MV-4-11 (cell line): ENCODE measurements around the gene STKLD1.
"Not testable (repeated sequence)": the region's sequence is repeated elsewhere in the genome, so short reads cannot be mapped to it uniquely, and the experiment has no call there.

Source experiments
- DNase-seq: peaks from one replicate; lab custom pipeline; 2025; lab: John Stamatoyannopoulos, UW

STKLD1 gene

DNA sequence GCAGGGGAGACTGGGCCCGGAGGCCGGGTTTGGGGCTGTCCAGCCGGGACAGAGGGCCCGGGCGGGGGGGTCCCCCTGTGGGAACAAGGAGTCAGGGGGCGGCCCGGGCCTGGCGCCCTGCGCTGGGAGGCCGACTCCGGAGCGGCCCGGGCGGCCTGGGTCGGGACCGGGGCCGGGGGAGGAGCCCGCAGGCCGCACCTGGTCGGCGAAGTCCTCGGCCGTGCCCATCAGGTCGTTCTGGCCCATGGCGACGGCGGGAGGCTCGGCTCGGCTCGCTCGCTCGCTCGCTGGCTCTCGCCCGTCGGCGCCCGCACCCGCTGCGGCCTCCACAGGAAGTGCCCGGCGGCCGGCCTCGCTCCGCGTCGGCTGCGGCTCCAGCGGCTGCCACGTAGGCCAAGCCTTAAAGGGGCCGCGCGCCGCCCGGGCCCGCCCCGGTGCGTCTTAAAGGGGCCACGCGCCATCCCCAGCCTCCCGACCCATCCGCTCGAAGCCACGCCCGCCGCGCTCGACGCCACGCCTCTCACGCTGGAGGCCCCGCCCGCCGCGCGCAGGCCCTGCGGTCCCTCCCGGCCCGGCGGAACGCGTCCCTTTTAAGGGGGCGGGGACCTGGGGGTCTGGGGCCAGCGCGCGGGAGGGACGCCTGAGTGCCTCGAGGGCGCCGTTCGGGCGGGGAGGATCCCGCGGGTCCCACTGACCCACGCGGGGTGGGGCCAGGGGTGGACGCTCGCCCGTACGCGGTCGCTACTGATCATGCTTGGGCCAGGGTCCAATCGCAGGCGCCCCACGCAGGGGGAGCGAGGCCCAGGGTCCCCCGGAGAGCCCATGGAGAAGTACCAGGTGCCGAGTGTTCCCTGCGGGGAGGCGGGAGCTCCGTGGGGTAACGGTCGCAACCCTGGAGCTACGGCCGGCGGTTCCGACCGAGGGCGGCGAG is at the start of gene STKLD1, which contains the start of gene SURF4:
Gene STKLD1 (plus strand): TSS at position 643 of the 931 bp plus-strand sequence. CDS start 108 bp downstream, at position 751.
Gene SURF4 (minus strand): TSS at position 337 of the 931 bp plus-strand sequence. CDS start 91 bp downstream, at position 246.
- peak; percentile 91 for DNase-seq

DNA sequence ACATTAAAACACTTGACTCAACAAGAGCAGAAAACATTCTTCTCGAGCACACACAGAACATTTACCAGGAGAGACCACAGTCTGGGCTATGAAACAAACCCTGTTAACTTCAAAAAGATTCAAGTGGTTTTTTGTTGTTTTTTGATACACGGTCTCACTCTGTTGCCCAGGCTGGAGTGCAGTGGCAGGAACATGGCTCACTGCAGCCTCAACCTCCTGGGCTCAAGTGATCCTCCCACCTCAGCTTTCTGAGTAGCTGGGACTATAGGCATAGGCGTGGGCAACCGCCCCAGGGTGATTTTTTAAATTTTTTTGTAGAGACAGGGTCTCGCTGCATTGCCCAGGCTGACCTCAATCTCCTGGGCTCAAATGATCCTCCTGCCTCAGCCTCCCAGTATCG is 49.1 kb upstream of the STKLD1 start:
- DNase-seq, result not testable (repeated sequence)

DNA sequence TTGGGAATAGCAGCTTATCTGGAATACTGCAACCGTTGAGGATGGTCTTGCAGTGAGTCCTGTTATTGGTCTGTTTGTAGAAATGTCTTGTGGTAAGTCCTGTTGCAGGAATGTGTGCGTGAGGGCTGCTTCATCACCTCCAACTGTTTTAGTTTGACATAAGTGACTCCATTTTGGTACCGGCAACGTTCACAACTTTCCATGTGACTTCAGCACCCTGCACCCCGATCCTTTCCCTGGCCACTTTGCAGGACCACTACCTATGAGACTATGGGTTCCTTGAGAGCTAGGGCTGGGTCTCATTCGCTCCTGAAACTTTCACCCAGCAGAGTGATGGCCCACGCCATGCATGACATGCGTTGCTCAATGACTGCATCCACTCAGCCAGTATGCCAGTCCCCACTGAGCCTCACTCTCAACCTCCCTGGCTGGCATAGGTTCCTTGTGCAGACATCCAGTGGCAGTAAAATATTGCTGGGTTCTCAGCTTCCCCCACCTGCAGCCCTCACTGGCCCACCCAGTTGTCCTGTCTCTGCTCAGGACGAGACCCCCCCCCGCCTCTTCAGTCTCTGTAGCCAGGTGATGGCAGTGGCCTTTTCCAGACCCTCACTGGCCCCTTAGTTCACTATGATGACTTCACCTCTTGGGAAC is 48.2 kb upstream of the STKLD1 start:
- DNase-seq, result no peak

DNA sequence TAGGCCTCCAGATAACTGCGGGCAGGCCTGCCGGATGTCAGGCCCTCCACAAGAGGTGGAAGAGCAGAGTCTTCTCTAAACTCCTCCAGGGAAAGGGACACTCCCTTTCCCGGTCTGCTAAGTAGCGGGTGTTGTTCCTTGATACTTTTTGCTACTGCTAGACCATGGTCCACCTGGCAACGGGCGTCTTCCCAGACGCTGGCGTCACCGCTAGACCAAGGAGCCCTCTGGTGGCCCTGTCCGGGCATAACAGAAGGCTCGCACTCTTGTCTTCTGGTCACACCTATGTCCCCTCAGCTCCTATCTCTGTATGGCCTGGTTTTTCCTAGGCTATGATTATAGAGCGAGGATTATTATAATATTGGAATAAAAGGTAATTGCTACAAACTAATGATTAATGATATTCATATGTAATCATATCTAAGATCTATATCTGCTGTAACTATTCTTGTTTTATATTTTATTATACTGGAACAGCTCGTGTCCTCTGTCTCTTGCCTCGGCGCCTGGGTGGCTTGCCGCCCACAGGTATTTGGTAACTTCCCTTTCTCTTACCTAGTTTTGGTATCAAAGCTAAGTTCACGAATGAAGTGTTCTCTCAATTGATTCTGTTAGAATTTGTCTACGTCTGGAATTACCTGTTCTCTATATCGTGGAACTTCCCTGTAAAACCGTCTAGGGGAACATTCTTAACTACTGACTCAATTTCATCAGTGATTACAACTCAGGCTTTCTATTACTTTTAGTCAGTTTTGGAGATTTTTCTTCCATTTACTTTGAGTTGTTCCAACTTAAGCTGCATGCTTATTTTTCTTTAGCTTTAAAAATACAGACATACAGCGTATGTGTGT is 46.6 kb upstream of the STKLD1 start:
- DNase-seq, result not testable (repeated sequence)

DNA sequence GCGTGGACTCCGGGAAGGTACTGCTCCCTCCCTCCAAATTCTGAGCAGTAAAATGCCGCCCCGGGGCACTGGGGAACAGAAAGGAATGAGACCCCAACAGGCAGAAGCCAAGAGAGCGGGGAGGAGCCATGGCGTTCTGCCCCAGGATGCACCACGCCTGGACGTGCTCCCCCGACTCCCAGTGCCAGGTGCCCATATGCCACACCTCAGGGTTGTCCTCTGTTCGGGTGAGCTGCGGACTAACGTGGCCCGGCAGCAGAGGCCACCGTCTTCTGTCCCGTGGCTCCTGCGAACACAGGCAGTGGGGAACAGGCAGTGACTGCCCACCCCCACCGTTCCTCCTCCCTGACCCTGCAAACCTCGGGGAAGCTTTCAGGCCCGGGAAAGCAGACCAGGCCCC is 44.9 kb upstream of the STKLD1 start:
- DNase-seq, result no peak

DNA sequence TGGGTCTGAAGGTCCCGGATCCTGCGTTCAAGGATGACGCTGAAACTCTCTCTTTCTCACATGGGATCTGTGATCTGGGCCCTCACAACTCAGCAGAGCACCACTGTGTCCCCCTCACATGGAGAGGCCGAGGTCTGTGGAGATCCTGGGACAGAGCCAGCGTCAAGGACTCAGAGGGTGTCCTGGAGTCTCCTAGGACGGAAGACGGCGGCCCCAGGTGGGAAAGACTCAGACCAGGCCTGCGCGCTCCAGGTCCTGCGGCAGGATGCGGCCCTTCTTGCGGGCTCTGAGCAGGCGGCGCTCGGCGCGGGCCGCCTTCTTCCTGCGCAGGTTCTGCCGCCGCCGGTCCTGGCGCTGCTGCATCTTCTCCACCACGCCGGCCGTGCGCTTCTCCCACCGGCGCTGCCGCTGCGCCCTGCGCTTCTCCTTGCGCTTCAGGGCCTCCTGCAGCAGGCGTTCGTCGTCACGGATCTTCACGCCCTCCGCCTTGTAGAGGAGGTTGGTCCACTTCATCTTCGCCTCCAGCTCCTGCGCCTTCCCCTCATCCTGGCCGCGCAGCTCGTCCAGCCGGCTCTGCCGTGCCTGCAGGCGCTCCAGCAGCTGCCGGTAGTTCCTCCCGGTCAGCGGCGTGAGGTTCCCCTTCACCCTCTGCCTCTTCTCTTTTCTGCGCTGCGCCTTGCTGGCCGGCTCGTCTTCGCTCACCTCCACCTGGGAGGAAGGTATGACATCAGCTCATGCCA is 44.4 kb upstream of the STKLD1 start:
- no peak for DNase-seq

DNA sequence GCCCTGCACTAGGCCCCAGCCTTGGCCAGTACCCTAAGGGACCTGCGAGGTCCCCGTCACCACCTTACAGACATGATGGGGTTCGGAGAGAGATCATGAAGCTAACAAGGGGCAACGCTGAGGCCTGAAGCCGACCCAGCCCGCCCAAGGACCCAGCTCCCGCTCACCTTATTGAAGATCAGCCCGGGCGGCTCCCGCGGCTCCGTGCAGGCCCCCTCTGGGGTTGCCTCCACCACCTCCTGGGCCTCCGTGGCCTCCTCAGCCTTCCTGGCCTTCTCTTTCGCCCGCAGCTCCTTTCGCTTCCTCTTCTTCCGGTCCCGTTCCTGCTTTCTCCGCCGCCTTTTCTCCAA is 43.8 kb upstream of the STKLD1 start:
- no peak for DNase-seq

DNA sequence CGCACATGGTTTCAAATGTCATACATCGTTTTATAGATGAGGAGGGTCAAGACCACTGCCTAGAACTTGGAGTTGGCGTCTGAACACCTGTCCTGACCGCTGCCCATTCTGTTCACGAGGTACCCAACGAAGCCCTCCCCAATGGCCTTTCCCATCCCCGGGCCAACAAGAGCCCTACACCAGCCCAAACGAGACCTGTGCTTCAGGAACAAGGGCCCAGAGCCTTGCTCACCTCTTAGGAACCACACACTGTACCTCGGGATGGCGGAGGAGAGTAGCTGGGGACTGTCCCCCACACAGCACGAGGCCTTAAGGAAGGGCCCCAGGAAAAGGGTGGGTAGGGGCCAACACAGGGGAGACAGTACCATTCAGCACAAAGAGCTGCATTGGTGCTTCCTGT is 43.2 kb upstream of the STKLD1 start:
- DNase-seq, result no peak

DNA sequence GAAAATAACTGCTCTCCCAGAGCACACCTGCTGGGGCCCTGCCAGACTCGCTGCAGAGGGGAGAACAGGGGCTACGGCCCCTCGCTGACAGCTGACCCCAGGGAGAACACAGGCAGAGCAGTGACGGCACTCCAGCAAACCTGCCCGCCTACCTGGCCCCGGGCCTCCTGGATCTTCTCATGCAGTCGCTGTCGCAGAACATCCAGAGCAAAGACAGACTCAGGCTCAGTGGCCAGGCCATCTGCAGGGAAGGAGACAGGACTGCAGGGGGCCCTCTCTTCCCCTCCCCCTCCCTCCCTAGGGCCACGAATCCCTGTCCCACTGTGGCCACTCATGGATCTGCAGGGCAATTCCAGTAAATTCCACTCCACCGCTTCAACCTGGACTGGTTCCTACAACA is 42.6 kb upstream of the STKLD1 start:
- no peak for DNase-seq

DNA sequence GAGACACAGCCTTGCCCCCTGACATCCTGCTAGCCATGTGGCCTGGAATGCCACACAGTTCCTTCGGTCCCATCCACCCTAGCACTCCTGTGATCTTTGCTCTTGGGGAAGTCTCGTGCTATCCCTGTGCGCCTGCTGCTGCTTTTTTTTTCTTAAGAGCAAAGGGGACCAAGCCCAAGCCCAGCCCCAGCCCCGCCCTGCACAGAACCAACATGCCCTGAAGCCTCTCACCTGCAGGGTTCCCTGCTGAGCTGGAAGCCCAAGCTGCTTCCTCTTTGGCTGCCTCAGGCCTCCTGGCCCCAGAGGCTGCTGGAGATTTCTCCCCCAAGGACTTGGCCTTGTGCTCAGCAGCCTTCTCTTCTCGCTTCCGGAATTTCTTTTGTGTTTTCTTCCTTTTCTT is 42.0 kb upstream of the STKLD1 start:
- no peak for DNase-seq

DNA sequence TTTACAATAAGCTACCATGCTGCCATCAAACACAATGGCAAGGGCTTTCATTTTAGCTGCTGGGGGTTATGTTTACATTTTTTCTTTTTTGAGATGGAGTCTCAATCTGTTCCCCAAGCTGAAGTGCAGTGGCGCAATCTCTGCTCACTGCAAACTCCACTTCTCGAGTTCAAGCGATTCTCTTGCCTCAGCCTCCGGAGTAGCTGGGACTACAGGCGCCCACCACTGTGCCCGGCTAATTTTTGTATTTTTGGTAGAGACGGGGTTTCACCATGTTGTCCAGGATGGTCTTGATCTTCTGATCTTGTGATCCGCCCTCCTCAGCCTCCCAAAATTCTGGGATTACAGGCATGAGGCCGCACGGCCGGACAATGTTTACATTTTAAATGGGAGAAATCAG is 41.3 kb upstream of the STKLD1 start:
- peak; percentile 9 for DNase-seq

DNA sequence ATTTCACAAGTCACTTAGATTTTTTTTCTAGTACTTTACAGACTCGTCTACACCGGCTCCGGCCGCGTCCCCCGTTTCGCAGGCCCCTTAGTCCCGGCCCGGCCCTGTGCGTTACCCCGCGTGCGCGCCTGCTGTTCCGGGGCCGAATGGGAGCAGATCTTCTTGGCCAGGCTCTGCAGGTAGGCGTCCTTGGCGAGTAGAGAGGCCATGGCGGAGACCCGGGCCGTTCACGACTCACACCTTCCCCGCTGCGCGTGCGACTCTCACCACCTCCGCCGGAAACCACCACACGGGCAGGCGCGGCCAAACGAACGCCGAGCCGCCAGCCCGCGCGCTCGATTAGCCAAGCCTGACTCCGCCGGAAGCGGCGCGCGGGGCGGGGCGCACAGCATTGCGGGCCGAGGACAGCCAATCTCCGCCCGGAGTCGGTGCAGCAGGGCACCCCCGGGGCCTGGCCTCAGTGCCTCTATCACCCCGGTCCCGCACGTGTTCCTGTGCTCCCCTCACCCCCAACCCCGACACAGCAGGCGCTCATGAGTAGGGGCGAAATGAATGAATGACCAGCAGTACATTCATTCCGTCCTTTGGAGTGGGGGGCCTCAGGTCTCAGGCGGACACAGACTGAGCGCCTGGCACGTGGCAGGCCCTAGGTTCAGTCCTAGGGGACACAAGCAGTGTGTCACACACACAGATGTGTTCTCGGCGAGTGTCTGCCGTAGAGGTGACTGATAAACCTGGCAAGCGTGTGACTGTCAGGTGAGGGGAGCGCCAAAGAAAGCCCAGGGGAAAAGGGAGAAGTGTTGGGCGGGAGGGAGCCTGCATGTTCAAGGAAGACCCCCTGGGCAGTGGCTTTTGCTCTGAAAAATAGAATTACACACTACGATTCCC is 40.0 kb upstream of the STKLD1 start, which contains the start of gene SURF6:
Gene SURF6 (minus strand): TSS at position 265 of the 888 bp plus-strand sequence. CDS start 56 bp downstream, at position 209.
- DNase-seq, result peak; percentile 82

DNA sequence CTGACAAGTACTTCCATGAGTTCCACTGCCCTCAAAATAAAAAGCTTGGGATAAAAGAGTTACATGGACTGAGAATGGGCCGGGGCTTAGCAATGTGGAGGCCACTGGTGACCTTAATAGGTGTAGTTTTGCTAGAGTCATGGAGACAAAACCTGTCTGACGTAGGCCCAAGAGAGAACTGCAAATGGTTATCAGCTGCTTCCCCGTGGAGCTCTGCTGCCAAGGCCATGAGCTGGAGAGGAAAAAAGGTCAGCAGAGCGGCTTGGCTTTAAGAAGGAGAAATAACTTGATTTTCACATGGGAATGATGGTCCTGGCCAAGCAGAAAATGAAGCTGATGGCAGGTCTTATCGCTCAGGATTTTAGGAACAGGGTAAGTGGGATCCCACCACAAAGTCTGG is 36.5 kb upstream of the STKLD1 start:
- DNase-seq, result no peak

DNA sequence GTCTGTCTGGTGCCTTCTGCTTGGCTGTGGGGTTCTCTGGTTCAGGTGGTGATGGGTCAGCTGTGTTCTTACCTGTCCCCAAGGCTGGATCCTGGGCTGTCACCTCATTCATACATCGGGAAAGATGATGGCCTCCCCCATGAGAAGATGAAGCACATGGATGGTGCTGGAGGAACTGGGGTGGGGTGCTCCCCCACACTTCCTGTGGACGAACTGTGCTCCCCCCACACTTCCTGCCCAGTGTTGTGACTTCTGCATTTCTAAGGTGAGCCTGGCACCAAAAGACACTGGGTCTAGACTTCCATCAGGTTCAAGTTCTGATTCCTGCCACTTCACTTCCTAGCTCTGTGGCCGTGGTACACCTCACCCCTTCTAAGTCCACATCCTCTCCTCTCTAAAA is 35.9 kb upstream of the STKLD1 start:
- peak; percentile 12 for DNase-seq

DNA sequence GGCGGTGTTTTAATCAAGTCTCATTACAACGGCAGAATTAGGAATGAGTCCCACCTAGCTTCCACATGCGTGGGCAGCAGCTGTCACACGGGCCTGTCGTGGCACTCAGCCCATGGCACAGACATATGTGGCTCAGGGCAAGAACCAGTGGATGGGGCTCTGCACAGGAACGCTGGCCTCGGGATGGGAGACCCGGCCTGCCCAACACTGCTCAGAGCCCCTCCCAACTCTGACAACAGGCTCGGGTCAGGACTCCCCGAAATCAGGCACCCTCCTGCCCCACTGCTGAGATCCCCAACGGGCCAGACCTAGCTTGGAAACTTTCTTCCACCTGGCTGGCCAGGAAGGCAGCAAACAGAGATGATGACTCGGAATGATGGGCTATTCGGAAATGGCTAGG is 35.2 kb upstream of the STKLD1 start:
- no peak for DNase-seq

DNA sequence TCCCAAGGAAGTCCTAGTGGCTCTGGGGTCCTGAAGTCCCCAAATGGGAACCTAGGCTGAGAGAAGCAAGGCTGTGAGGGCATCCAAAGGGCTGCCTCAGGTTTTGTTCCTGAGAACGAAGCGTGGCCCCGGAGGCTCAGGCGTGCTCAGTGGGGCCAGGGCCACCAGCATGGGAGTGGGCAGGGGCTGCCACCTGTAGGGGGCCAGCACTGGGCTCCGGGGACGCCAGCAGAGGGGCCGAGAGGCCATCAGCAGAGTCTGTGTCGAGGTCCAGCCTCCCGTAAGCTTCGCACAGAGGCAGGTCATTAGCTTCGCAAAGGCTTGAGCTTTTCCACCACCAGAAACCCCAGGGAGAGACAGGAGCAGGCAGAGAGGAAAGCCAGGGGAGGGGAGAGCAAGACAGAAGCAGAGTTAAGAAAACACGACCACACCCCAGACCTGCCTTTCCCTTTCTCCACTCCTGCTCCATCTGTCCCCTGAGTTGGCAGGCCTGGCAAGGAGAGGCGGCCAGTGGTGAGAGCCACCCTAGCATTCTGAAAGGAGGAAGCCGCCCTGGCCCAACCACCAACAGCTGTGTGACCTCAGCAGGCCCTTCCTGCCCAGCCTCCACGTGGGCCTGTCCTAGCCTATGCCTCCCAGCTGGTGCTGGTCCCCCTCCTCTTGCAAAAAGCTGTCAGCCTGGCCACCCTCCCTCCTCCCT is 34.6 kb upstream of the STKLD1 start:
- peak; percentile 85 for DNase-seq

DNA sequence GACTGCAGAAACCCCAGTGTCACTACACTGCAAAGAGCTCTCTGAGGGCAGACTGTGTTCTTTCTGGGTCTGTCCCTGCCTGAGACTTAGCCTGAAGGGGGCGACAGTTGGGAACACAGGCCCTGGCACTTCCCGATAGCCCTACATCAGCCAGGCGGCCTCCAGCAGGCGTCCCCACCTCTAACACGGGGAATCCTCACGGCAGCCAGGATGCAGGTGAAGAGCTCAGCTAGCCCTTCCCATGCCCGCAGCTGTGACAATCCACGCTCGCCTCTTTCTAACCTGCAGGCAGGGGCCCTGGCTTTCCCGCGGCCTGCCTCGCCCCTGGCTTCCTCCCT is 34.1 kb upstream of the STKLD1 start:
- DNase-seq, result no peak

DNA sequence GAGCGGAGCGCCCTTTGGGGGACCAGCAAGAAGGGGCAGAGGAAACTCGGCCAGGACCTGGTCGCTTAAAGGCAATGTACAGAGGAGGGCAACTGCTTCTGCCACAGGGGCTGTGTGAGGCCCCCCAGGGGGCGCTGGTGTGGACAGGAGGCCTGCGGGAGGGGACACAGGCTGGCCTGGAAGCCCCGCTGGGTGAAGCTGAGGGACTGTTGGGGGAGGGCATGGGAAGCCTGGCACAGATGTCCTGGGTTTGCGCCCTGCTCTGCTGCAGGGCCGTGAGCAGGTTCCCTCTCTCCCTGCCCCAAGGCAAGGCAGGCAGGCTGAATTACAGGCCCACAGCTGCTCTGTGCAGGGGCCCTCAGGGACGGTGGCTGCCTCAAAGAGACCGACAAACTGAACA is 33.6 kb upstream of the STKLD1 start:
- no peak for DNase-seq

DNA sequence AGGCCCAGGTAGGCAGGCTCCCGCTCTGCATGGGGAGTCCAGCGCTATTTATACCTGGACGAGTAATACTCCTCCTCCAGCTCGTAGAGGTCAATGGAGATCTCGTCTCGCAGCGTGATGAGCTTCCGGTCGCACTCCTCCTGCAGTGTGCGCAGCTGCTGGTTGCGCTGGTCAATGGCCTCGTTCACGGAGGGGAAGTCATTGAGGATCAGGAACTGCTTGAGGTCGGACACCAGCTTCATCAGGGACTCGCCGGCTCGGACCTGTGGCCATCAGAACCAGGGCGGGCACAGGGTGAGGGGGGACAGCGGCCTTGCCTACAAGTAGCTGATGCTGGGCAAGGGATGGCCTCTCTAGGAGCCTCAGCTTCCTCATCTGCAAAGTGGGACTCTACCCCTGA is 32.1 kb upstream of the STKLD1 start:
- DNase-seq, result no peak

DNA sequence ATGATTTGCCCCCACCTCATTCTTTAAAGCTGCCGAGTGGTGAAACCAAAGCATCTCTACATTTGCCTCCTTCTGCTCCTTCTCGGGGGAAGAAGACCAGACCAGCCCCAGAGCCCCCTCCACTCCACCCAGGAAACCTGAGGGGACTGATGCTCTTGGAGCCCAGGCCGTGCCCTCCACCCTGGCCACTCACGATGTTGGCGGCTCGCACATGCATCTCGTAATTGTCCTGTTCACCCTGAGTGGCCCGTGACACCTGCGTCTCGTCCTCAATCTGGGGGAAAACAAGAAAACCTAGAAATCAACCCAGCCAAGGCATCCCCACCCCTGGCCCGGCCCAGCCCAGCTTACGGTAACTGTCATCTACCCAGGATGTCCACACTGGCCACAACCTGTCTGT is 31.2 kb upstream of the STKLD1 start:
- DNase-seq, result no peak
